GM21447 (cell line): ENCODE data around the gene CIART.

Experiments used
- ATAC-seq: cut with Tn5 transposase; IDR thresholded peaks from one replicate; pipeline ENCODE4 v1.9.1; 2021; ENCODE audit not compliant: unreplicated experiment

The CIART gene

DNA sequence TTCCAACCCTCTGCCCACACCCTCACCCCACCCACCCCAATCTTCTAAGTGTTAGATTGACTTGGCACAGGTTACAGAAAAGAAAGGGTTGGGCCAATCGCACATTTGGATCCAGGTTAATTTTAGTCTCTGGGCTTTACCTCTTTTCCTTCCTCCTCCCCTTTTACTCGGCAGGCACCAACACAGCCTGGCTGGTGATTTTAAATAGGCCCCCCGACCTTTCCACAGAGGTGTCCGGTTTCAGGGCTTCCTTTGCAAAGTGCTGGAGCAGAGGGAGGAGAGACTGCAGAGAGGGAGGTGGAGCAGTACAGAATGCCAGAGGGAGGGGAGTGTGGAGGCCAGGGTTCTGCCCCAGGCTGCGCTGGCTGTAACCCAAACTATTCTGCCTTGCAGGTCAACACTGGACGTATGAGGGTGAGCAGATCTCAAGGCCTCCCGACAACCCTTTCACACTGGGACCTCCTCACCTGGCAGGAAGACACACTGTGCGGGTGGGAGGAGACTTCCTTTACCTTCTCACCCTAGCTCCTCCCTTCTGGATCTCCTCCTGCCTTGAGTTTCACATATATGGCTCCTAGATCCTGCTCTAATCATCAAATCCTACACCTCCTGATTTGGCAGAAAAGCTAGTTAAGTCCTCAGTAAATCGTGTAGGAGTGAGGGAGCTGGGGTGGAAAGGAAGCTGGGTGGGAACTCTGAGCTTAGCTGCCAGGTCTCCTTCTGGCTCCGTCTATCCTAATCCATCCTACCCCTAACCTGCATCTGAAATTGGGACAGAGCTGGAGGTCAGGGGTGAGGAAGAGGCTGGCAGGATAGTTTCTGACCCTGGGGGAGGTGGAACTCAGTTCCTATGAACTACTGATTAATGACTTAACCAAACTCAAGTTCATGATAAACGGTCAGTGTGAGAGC, 22.3 kb upstream of the CIART start:
- ATAC-seq: no peak

DNA sequence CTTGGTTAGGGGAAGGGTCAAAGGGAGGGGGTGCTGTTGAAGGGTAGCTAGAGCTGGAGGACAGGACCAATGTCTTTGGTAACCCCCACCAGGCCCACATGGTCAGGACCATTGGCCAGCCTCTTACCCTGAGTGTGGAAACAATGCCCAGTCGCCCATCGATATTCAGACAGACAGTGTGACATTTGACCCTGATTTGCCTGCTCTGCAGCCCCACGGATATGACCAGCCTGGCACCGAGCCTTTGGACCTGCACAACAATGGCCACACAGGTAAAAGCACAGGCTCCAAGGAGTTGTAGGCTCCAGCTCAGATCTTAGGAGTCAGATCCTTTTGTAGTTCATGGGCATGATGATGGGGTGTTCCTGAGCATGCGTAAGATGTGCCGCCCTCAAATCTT, 21.0 kb upstream of the CIART start:
- no peak for ATAC-seq

DNA sequence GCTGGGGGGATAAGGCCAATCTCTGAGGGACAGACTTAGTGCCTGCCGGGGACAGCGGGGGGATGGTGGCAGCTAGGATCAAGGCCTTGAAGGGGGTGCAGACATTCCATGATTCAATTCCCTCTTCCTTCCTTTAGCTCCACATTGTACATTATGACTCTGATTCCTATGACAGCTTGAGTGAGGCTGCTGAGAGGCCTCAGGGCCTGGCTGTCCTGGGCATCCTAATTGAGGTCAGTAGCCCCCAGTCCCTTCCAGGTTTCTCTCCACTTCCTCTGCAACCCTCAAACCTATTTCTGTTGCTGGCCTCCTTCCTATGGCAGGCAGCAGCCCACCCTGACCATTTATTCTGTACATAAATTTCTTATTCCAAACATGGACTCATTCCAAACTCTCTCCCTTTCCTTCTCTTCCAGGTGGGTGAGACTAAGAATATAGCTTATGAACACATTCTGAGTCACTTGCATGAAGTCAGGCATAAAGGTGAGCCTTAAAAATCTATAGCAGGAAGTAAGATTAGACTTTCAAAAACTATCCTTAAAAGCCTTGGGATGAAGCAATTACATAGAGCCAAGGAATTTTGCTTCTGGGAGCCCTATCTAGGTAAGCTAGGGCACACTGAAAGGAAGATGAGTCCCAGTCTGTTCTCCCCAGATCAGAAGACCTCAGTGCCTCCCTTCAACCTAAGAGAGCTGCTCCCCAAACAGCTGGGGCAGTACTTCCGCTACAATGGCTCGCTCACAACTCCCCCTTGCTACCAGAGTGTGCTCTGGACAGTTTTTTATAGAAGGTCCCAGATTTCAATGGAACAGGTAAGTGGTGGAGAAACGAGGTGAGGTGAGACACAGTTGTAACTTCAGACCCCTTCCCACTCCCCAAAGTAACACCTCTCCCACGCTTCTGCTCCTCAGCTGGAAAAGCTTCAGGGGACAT, 19.7 kb upstream of the CIART start:
- ATAC-seq: no peak

DNA sequence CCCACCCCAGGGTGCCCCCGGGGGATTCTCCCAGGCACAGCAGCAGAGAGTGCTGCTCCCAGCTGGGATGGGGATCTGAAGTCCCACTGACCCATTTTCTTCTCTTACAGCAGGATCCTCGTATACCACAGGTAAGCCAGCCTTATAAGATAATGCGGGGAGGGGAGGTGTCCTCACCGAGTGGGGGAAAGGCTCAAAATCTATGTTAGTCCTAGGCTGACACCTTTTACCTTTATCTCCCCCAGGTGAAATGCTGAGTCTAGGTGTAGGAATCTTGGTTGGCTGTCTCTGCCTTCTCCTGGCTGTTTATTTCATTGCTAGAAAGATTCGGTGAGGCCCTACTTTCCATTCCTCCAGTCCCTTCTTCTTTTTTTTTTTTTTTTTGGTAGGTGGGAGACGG, 18.8 kb upstream of the CIART start:
- no peak for ATAC-seq

DNA sequence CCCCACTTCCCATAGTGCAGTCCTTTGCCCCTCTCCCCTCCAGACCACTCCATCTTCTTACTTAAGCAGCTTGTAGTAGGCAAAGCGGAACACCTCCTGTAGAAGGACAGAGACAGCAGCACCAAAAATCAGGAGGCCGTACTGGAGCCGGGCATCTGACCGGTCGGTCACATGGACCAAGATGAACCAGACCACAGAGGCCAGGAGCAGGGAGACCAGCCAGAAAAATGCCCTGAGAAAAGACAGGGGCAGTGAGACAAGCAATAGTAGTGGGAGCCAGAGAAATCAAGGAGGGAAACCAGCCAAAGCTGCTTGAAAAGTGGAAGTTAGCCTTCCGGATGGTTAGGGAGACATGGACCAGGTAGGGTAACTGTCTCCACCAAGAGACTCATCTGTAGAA, 14.5 kb upstream of the CIART start:
- no peak for ATAC-seq

DNA sequence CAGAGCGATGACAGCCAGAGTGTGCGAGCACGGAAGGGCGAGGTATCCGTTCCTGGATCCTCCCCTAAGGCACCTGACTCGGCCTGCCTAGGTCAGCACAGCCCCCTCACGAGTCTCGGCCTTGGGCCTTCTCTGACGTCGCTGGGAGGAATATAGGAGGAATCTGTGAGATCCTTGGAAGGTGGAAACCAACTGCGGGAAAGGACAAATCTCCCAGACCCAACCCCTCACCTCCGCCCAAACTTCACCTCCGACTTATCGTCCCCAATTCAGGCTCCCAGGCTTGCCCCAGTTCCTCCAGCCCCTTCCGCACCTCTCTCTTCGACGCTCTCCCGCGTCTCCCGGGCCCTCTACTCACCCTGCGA, 14.0 kb upstream of the CIART start:
- ATAC-seq: peak; percentile 11

DNA sequence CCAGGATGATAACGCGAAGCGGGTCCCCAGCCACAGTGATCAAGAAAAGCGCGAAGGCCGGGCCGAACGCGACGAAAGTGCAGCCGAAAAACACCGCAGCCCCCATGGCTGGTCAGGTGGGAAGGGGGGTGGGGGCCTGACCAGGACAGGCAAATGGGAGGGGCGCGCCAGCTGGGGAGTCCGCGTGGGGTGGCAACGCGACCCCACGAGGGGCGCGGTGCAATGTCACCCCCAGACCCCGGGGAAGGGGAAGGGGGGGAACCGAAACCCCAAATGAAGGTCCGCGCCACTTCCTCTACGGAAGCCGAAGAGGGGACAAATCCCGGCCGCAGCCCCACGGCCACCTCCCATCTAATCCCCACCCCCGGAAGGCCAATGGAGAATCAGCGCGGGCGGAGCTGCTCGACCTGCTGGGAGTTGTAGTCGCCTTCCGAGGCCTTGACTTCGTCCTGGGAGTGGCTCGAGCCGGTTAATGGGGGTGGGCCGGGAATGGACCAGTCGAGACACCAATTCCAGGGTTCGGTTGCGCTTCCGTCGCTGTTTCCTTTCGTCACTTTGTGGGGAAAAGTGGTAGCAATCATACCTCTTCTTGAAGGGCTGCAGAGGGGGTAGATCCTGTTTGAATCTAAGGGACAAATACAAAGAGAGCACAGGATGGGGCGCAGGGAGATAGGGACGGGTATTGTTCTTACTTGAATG, 13.5 kb upstream of the CIART start, which contains the start of gene APH1A:
APH1A (minus strand) TSS at position 312 of the 699 bp plus-strand sequence; CDS start at position 106, 206 bp downstream.
- ATAC-seq: peak; percentile 88

DNA sequence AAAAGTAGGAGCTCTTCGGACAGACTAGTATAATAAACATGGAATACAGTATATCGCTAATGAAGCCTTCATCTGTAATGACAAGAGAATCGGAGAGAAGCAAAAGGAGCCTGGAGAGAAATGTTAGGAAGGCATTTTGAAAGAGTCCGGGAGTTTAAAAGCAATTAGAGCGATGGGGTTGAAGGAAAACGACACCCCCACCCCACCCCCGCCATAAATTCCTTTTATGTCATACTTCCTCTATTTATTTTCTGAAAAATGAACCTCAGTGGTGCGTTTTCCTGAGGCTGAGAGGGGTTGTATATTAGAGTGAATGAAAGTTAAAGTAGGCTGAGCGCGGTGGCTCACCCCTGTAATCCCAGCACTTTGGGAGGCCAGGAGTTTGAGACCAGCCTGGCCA, 12.9 kb upstream of the CIART start:
- ATAC-seq: no peak

DNA sequence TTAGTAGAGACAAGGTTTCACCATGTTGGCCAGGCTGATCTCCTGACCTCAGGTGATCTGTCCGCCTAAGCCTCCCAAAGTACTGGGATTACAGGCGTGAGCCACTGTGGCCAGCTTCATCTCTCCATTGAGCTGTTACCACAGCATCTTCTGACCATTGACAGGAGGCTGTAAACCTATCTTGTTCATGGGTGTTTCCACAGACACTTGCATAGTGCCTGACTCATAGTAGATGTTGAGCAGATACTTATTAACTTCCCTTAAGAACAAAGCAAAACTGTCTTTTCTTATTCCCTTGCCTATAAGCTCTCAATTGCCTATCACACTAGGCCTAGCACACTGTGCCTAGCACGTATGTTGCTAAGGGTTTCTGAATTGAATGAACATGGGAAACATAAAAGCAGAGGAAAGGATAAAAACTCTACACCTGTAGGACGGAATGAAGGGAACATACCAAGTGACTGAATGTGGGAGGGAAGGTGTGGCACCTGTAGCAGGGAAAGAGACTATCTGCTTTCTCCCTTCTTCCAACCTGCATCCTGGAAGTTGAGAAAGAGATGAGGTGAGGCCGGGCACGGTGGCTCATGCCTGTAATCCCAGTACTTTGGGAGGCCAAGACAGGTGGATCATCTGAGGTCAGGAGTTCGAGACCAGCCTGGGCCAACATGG, 10.9 kb upstream of the CIART start:
- ATAC-seq: no peak

DNA sequence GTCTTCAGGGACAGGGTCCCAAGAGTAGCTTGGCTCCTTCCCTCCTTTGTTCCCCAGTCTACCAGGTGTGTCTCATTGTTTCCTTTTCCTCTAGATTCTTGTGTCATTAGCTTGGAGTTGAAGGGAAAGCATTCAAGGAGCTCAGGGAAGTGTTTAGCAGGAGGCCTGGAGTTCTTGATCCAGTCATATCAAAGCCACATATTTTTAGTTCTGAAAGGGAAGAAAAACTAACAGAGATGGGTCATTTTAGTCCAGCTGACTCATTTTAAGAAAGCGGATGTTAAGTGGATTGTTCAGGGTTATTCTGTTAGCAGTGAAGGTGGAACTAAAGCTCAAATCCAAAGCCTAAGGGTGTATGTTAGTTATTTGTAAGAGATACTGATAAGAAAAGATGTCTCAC, 9.0 kb upstream of the CIART start:
- no peak for ATAC-seq

DNA sequence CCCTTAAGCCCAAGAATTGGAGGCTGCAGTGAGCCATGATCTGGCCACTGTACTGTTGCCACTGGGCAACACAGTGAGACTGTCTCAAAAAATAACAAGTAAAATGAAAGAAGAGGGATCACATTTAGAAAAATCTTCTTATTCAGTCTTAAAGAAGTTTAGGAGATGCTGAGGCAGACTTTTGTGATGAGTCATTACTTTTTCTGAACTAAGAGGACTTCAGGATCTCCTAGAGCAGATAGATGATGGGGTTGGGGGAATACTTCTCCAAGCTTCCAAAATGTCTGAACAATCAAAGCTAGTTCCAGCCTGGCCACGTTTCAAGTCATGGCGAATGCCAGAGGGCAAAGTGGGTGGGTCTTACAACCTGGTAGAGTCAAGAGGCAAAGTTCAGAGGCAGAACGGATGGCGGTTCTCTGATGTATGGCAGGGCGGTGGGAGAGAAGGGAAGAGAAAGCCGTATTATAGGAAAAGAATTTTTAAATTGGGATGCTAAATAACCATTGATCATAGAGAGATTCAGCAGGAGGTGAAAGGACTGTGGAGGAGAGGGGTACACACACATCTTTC, 2.1 kb upstream of the CIART start:
- no peak for ATAC-seq

DNA sequence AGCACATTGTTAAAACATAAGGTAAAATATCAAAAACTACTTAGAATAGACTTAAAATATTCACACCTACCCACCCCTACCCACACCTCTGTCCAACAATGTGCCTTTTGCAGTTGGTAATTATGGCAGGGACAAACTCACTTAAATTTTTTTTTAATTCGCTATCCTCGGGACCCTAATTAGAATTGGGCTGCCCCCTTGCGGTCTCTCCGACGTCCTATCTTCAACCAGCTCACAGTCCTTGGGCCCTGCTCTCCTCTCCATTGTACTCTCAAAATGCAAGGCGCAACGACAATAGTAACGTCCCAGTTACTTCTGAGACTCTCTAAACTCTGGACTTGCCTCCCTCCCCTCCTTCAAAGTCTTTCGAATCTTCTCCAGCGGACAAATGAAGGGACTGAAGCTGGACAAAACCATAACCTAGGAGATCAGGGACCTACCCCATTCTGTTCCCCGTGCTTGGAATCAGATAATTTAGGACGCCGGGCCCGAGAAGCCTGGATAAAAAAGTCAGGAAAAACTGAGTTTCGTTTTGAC, 1.1 kb upstream of the CIART start:
- no peak for ATAC-seq

DNA sequence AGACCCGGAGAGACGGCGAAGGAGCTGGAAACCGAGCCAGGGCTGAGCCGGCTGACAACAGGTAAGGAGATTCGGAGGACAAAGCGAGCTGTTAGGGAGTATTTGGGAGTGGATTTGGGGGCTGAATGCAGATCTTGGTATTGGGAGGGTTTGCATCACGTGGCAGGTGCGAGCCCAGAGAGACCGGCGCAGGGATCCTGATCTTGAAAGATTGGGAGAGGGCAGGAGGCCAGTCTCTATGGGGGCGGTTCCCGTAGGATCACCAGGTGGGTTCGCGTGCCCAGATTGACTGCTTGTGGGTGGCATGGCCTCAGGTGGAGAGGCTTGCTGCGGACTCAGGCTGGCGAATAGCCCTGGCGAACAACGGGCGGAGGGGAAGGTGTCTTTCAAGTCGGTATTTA, 204 bp downstream of the CIART start:
- no peak for ATAC-seq

DNA sequence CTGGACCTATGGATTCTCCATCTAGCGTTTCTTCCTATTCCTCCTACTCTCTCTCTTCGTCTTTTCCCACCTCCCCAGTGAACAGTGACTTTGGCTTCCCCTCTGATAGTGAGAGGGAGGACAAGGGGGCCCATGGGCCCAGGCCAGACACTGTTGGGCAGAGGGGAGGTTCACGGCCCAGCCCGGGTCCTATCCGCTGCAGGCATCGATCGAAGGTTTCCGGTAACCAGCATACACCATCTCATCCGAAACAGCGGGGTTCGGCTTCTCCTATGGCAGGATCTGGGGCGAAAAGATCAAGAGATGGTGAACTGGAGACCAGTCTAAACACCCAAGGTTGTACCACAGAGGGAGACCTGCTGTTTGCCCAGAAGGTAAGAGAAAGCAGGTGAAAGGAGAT, 906 bp downstream of the CIART start:
- ATAC-seq: no peak

DNA sequence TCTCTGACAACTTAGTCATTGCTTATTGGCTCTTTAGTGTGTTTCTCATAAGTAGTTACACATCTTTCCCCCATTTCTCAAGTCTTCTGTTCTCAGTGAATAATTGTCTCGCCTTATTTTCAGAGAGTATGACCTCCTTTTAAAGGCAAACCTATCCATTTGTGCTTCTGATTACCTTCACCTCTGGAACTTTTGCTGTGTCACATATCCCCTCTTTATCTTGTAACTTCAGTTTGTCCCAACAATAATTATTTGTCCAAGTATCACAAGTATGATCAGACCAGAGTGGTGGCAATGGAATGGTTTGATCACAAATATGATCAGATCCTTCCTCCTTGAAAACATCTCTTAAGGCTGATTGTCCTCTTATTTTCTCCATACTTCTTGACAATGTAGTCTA, 6.0 kb downstream of the CIART start:
- ATAC-seq: no peak

DNA sequence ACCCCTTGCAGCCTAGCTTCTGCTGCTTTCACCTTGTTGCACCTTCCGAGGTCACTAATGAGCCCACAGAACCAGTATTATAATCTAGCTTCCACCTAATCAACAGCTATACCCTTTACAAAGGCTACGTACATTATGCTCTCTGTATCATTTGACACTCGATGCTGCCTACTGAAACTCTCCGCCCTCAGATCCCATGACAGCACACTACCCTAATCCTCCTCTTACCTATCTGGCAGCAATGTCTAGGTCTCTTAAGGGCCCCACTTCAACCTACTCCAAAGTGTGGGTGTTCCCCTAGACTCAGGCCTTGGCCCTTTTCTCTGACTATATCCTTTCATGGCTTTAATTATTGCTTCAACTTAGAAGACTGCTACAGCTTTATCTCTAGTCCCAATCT, 6.5 kb downstream of the CIART start:
- no peak for ATAC-seq

DNA sequence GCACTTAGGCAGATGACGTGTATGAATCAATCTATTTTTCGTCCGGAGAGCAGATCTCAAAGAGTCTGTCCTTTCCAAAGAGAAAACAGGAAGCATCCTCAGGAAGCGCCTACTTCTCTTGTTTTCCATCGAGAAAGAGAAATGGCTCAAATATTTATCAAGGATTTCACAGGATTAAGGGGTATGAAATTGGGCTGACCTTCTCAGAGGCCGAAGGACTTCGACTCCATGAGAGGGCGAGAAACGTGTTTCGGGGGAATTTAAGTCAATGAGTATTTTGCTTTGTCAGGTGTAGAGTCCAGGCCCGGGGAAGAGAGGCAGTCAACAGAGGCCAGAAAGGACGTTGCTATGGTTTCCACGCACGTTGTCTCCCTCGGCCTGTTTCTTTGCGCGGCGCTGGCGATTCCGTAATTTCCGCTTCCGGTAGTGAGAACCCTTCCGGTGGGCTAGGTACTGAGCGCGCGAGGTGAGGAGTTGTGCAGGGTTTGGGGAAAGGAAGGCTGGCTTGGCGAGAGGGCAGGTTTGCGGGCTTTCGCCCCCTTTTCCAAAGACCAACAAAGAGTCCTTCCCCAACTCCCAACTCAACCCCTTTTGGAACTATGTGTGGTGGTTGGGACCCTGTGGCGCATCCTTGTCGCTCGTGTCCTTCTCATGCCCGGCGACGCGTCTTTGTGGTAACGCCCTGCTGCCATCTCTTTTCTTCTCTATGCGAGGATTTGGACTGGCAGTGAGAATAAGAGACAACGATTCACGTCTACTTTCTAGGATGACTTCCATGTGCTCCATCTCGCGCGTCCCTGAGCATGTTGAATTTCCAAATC, 11.3 kb downstream of the CIART start, which contains the start of gene MRPS21:
MRPS21 (plus strand) TSS at position 429 of the 821 bp plus-strand sequence. CDS start 506 bp downstream, outside the sequence.
- peak; percentile 99 for ATAC-seq

DNA sequence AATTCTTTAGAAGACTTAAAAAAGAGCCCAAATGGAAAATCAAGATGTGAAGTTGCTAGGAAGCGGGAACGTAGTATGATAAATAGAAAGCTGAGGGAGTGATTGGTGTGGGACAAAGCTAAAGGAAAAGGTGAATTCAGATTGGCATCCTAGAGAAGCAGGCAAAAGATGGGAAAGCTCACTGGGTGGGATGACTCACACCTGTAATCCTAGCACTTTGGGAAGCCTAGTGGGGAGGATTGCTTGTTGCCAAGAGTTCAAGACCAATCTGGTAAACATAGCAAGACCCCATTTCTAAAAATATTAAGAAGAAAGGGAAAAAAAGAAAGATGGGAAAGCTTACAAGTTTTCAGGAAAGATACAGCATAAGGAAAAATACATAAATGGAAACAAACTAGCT, 13.1 kb downstream of the CIART start:
- no peak for ATAC-seq

DNA sequence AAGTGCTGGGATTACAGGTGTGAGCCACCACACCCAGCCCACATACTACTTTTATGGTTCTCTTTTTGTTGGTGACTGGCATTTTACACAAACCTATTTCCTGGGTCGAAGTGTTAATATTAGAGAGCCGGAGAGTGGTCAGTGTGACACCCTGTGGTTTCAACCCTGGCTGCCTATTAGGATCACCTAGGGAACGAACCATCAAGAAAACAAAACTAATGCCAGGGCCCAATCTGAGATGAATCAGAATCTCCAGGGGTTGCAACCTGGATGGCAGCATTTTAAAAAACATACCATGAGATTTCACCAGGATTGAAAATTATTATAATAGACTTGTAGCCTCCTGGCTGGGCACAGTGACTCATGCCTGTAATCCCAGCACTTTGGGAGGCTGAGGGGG, 17.4 kb downstream of the CIART start:
- ATAC-seq: no peak
